GM21447 (cell line): ENCODE results near the gene TRAPPC3.

Experiments used
- ATAC-seq: cut with Tn5 transposase; IDR thresholded peaks from one replicate; pipeline ENCODE4 v1.9.1; 2021; ENCODE audit not compliant: unreplicated experiment

TRAPPC3 gene

GRCh38 chr1:36087233-36088123 lies 61.8 kb downstream of the TRAPPC3 start:
- no peak for ATAC-seq
